ENCODE results near the gene CLEC2A.

Gene CLEC2A

GRCh38 chr12:9926876-9927275 is 5.3 kb downstream of the CLEC2A start:
- no peak for DNase-seq
- Histone ChIP-seq H3K9me3 (no peaks in the 10 kb centered on the region), H3K27me3 (peaks cover 9% of the 10 kb centered on the region; the same call in 1 of the 2 replicates), H3K4me3 (ENCODE audit: low read depth, low read length) (no peak overlapping the region), H3K4me1 (no peaks in the 10 kb centered on the region), H3K36me3 (no peaks in the 10 kb centered on the region)
- TF ChIP-seq, protein P1, sequence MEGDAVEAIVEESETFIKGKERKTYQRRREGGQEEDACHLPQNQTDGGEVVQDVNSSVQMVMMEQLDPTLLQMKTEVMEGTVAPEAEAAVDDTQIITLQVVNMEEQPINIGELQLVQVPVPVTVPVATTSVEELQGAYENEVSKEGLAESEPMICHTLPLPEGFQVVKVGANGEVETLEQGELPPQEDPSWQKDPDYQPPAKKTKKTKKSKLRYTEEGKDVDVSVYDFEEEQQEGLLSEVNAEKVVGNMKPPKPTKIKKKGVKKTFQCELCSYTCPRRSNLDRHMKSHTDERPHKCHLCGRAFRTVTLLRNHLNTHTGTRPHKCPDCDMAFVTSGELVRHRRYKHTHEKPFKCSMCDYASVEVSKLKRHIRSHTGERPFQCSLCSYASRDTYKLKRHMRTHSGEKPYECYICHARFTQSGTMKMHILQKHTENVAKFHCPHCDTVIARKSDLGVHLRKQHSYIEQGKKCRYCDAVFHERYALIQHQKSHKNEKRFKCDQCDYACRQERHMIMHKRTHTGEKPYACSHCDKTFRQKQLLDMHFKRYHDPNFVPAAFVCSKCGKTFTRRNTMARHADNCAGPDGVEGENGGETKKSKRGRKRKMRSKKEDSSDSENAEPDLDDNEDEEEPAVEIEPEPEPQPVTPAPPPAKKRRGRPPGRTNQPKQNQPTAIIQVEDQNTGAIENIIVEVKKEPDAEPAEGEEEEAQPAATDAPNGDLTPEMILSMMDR (IDR thresholded peaks at IDR 0.05; ENCODE audit: low read depth, low read length): no peak

DNA sequence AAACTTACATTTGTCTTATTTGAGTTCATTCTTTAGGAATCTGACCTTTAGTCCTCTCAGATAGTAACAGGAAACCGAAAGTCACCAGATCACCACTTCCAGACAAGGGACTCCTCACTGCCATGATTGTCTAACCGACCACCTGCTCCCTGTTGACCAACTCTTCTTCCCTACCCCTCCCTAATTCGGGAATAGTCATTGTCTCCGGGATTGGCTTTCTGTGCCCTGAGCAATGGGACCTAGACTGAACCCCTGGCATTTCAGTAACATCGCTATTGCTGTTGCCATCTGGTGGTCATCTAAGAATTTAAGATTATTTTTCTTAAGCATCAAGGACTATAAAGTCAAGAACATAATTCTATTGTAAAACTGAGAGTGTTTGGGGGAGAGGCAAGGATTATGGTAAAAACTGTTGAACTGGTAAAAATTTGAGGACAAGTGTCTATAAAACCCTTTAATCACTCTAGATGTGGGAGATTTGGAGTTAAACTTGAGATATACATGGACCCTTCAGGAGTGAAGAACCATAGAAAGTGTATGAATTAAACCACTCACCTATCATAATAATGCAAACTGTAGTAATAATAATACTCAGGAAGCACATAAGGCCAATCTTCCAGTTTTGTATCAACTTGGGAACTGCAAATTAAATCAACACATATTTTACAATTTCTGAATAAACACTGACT is 6.3 kb downstream of the CLEC2A start:
- Histone ChIP-seq H3K4me3 (ENCODE audit: low read depth, low read length) (no peak overlapping the region), H3K27me3 (peaks cover 5% of the 10 kb centered on the region; the same call in 1 of the 2 replicates), H3K36me3 (no peaks in the 10 kb centered on the region), H3K4me1 (no peaks in the 10 kb centered on the region), H3K9me3 (no peaks in the 10 kb centered on the region)
- DNase-seq: no peak
- TF ChIP-seq, protein P1 (IDR thresholded peaks at IDR 0.05; ENCODE audit: low read depth, low read length): peak; percentile 49

DNA sequence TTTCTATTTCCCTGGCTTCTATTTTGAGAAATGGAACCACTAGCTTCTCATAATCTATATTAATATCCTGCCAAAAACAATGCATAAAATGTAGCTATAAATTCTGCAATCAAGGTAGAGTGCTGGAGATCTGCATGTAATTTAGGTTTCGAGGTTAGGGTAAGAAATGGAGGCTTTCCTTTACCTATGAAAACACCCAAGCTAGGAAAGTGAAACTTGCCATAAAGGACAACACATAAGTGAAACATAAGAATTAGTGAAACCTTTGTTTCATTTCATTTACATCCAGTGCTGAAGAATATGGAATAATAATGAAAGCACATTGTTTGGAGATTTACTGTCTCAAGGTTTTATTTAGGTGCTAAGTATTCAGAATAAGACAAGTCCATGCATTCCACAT is 9.7 kb downstream of the CLEC2A start:
- TF ChIP-seq, protein P1 (IDR thresholded peaks at IDR 0.05; ENCODE audit: low read depth, low read length): no peak
- DNase-seq: no peak
- H3K36me3 ChIP-seq: no peaks in the 10 kb centered on the region
- no peaks in the 10 kb centered on the region for H3K27me3 ChIP-seq
- no peaks in the 10 kb centered on the region for H3K9me3 ChIP-seq
- no peaks in the 10 kb centered on the region for H3K4me1 ChIP-seq
- H3K4me3 ChIP-seq (ENCODE audit: low read depth, low read length): no peak overlapping the region

DNA sequence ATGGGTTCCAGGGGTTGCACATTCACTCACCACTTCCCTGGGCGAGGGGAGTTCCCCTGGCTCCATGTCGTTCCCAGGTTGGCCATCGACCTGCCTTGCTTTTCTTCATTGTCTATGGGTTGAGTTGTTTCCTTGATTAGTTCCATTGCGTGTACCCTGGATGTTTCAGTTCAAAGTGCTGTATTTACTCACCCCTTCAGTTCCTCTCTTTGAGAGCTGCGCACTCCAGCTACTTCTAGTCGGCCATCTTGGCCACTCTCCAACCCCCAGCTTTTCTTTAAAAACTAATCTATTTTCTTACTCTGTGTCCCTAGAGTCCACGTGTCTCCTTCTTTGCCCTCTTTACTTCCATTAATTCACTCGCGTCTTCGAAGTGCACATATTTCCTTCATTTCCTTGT is 11.7 kb downstream of the CLEC2A start:
- DNase-seq: no peak
- no peaks in the 10 kb centered on the region for H3K36me3 ChIP-seq
- H3K4me1 ChIP-seq: no peaks in the 10 kb centered on the region
- TF ChIP-seq, protein P1 (IDR thresholded peaks at IDR 0.05; ENCODE audit: low read depth, low read length): no peak
- H3K9me3 ChIP-seq: no peaks in the 10 kb centered on the region
- H3K27me3 ChIP-seq: no peaks in the 10 kb centered on the region
- H3K4me3 ChIP-seq (ENCODE audit: low read depth, low read length): no peak overlapping the region

- Histone ChIP-seq H3K27me3 (no peaks in the 10 kb centered on the region), H3K9me3 (no peaks in the 10 kb centered on the region), H3K4me1 (no peaks in the 10 kb centered on the region), H3K36me3 (no peaks in the 10 kb centered on the region), H3K4me3 (ENCODE audit: low read depth, low read length) (no peak overlapping the region)
- no peak for DNase-seq
- TF ChIP-seq, protein P1 (IDR thresholded peaks at IDR 0.05; ENCODE audit: low read depth, low read length): no peak
Observed at GRCh38 chr12:9919443-9919842, 12.7 kb downstream of the CLEC2A start.

DNA sequence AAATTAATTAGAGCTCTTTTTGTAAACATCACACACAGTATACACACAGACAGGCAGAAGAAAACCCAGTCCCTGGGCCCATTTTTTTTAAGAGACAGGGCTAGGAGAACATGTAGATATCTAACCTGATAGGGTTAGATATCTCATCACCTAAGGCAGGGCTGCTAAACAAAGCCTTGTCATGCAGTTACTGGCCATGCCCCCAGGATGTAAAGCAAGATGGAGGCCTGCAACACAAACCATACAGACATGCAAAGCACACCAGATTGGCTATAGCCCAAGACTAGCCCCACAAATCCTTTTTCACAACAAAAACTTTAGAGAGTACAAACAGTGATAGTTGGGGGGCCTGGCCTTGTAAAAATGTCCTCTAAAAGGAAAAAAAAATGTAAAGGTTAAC is 20.5 kb downstream of the CLEC2A start:
- H3K4me1 ChIP-seq: no peaks in the 10 kb centered on the region
- H3K9me3 ChIP-seq: no peaks in the 10 kb centered on the region
- no peak overlapping the region for H3K4me3 ChIP-seq (ENCODE audit: low read depth, low read length)
- TF ChIP-seq, protein P1 (IDR thresholded peaks at IDR 0.05; ENCODE audit: low read depth, low read length): no peak
- H3K36me3 ChIP-seq: no peaks in the 10 kb centered on the region
- no peaks in the 10 kb centered on the region; the same call in 1 of the 2 replicates for H3K27me3 ChIP-seq
- no peak for DNase-seq

Measured in BE2C (cell line).